CD14-positive monocyte (primary cell): ENCODE results near the gene CEP250. TPM values are rescaled to one million over a fixed set of nuclear protein-coding genes. Genes with fewer than 3 reads are reported as not detected.

Experiments used
- DNase-seq, 3 donors: peaks; one replicate each; pipeline ENCODE4 v3.0.0-alpha.2; 2011 to 2022
- H2AFZ ChIP-seq: 2 replicates; pipeline ENCODE4 v1.6.0; 2012; ENCODE audit warnings: mild to moderate bottlenecking, low read depth, low read length, inconsistent platforms; ENCODE audit not compliant: insufficient read depth, poor library complexity, severe bottlenecking
- H3K27ac ChIP-seq, 2 donors: 1 replicate in 1 of 2; 2 replicates in 1 of 2; pipeline ENCODE4 v1.5.1; 2012 to 2013; ENCODE audit warnings: low read length in 2 of 2, control low read depth in 1 of 2, inconsistent platforms in 1 of 2, low read depth in 1 of 2, mild to moderate bottlenecking in 1 of 2
- H3K27me3 ChIP-seq, 2 donors: one replicate each; pipeline versions ENCODE4 v1.6.0 to v1.6.1; 2011 to 2013; ENCODE audit warnings: low read length in 2 of 2; ENCODE audit not compliant: control insufficient read depth in 2 of 2, insufficient read depth in 2 of 2
- H3K36me3 ChIP-seq, 2 donors: replicated peaks in 1 of 2; 1 replicate in 1 of 2; 2 replicates in 1 of 2; pipeline versions ENCODE4 v1.5.1 to v1.6.1; 2012 to 2013; ENCODE audit warnings: low read length in 2 of 2, control low read depth in 1 of 2, inconsistent platforms in 1 of 2, mild to moderate bottlenecking in 1 of 2; ENCODE audit not compliant: insufficient read depth in 2 of 2, control insufficient read depth in 1 of 2
- H3K4me1 ChIP-seq, 2 donors: 1 replicate in 1 of 2; 2 replicates in 1 of 2; pipeline versions ENCODE4 v1.5.1 to v1.6.1; 2012 to 2013; ENCODE audit warnings: low read length in 2 of 2, control low read depth in 1 of 2, inconsistent platforms in 1 of 2, mild to moderate bottlenecking in 1 of 2, moderate library complexity in 1 of 2; ENCODE audit not compliant: insufficient read depth in 2 of 2, control insufficient read depth in 1 of 2
- H3K4me2 ChIP-seq: replicated peaks from 2 replicates; pipeline ENCODE3; 2012; ENCODE audit warnings: low read length, moderate library complexity, mild to moderate bottlenecking; ENCODE audit not compliant: poor library complexity, severe bottlenecking; ENCODE audit errors: extremely low read depth
- H3K4me3 ChIP-seq, 3 experiments: fragments of 200-600 bp in 1 of 3; sonication (generic) in 1 of 3; replicated peaks in 1 of 3; 1 replicate in 2 of 3; 2 replicates in 1 of 3; pipeline ENCODE4 v1.5.1; 2011 to 2013; ENCODE audit warnings: low read length in 3 of 3, mild to moderate bottlenecking in 3 of 3, control low read depth in 2 of 3, low read depth in 2 of 3, inconsistent platforms in 1 of 3, moderate library complexity in 1 of 3
- H3K79me2 ChIP-seq: 2 replicates; pipeline ENCODE4 v1.6.0; 2012; ENCODE audit warnings: mild to moderate bottlenecking, control low read depth, inconsistent platforms, low read length, moderate library complexity; ENCODE audit not compliant: insufficient read depth
- H3K9ac ChIP-seq: 2 replicates; pipeline ENCODE4 v1.6.0; 2017; ENCODE audit warnings: low read length, mild to moderate bottlenecking; ENCODE audit not compliant: insufficient read depth, poor library complexity, severe bottlenecking
- H3K9me3 ChIP-seq, 2 donors: replicated peaks in 1 of 2; 1 replicate in 1 of 2; 2 replicates in 1 of 2; pipeline versions ENCODE4 v1.5.1 to v1.6.1; 2012 to 2013; ENCODE audit warnings: low read length in 2 of 2, control low read depth in 1 of 2; ENCODE audit not compliant: control insufficient read depth in 1 of 2, insufficient read depth in 1 of 2
- H4K20me1 ChIP-seq: 2 replicates; pipeline ENCODE4 v1.6.0; 2012; ENCODE audit warnings: mild to moderate bottlenecking, low read length, control low read depth, moderate library complexity; ENCODE audit not compliant: insufficient read depth
- H3K27ac Mint-ChIP-seq, 7 donors: one replicate each; pipeline ENCODE4 v1.8.0; 2020; ENCODE audit warnings: mild to moderate bottlenecking in 7 of 7, mixed read lengths in 7 of 7, moderate library complexity in 6 of 7, inconsistent platforms in 2 of 7
- H3K27me3 Mint-ChIP-seq, 3 donors: one replicate each; pipeline ENCODE4 v1.8.0; 2021 to 2022; ENCODE audit warnings: low read depth in 3 of 3, mild to moderate bottlenecking in 3 of 3, mixed read lengths in 3 of 3, moderate library complexity in 3 of 3, inconsistent platforms in 1 of 3
- H3K36me3 Mint-ChIP-seq, 2 donors: one replicate each; pipeline ENCODE4 v1.8.0; 2020; ENCODE audit warnings: mixed read lengths in 2 of 2, inconsistent platforms in 1 of 2, mild to moderate bottlenecking in 1 of 2
- H3K4me1 Mint-ChIP-seq: one replicate; pipeline ENCODE4 v1.8.0; 2020; ENCODE audit warnings: mild to moderate bottlenecking, mixed read lengths
- H3K4me3 Mint-ChIP-seq, 2 donors: one replicate each; pipeline ENCODE4 v1.8.0; 2020; ENCODE audit warnings: mild to moderate bottlenecking in 2 of 2, mixed read lengths in 2 of 2, moderate library complexity in 1 of 2
- H3K9me3 Mint-ChIP-seq, 7 donors: one replicate each; pipeline ENCODE4 v1.8.0; 2020 to 2022; ENCODE audit warnings: mixed read lengths in 7 of 7, mild to moderate bottlenecking in 6 of 7, moderate library complexity in 6 of 7, inconsistent platforms in 2 of 7
- CTCF ChIP-seq: fragments of 200-600 bp; IDR thresholded peaks from one replicate; pipeline ENCODE4 v1.8.0; 2022; ENCODE audit warnings: antibody characterized with exemption, mild to moderate bottlenecking
- WGBS: methylation state at CpG from one replicate; pipeline ENCODE4 v1.1.5; 2013; ENCODE audit warnings: missing lambda C conversion rate; ENCODE audit not compliant: insufficient coverage; 5-methylcytosine and 5-hydroxymethylcytosine counted together
- intact Hi-C, 2 donors: fragments of 100-400 bp; cut with micrococcal nuclease; formaldehyde crosslinking; loops; one replicate each; pipeline versions ENCODE4 v1.15.0 to v1.15.1; 2023
- polyA plus RNA-seq, 3 donors: library from polyadenylated mRNA; depleted of rRNA in 1 of 3; unstranded in 2 of 3; stranded (reverse) in 1 of 3; fragments of 300-500 nt in 2 of 3; fragments of >200 nt in 1 of 3; fragmentation: Illumina TruSeq in 2 of 3; gene quantifications; 1 replicate in 2 of 3; 2 replicates in 1 of 3; pipeline ENCODE4 v1.2.3, GENCODE V29; 2012 to 2021

The CEP250 gene
- polyA plus RNA-seq, 3 donors: 0.81 to 5.9 (median 1.2) TPM

- H3K4me1 Mint-ChIP-seq: peaks cover 8% of the 10 kb centered on the region
Observed at GRCh38 chr20:35502352-35502751, 47.0 kb downstream of the CEP250 start.

GRCh38 chr20:35503281-35503680 is 47.9 kb downstream of the CEP250 start:
- Mint-ChIP-seq H3K27me3 (no peaks in the 10 kb centered on the region), H3K36me3 (peaks cover 91 to 94% of the 10 kb centered on the region in 2 donors), H3K4me3 (no peak overlapping the region), H3K4me1 (peaks cover 8% of the 10 kb centered on the region), H3K9me3 (peaks cover 0 to 2% (median 0%) of the 10 kb centered on the region in 7 donors), H3K27ac (peak overlapping the region in 2 of 7 donors; percentile 11 to 44)
- intact Hi-C loops: no loop called here
- no peaks in the 10 kb centered on the region for H3K9me3 ChIP-seq
- H3K27me3 ChIP-seq: no peaks in the 10 kb centered on the region
- H2AFZ ChIP-seq: no peak overlapping the region
- H4K20me1 ChIP-seq: no peaks in the 10 kb centered on the region
- H3K4me2 ChIP-seq: no peak overlapping the region
- no peaks in the 10 kb centered on the region for H3K79me2 ChIP-seq
- no peaks in the 10 kb centered on the region for H3K4me1 ChIP-seq
- no peak overlapping the region for H3K4me3 ChIP-seq
- no peak overlapping the region for H3K9ac ChIP-seq
- H3K36me3 ChIP-seq: peaks cover 87 to 100% of the 10 kb centered on the region in 2 donors
- 100% methylated on average over 10 of the region's 10 CpGs for WGBS
- no peak overlapping the region for H3K27ac ChIP-seq
- DNase-seq: no peak
- TF ChIP-seq CTCF: no peak

More at GRCh38 chr20:35502352-35502751, 47.0 kb downstream of the CEP250 start:
- H2AFZ ChIP-seq: no peak overlapping the region
- H3K4me1 ChIP-seq: no peaks in the 10 kb centered on the region
- H3K9ac ChIP-seq: no peak overlapping the region
- DNase-seq: peak; percentile 12 to 21 (median 14)
- Mint-ChIP-seq H3K9me3 (no peaks in the 10 kb centered on the region), H3K27me3 (no peaks in the 10 kb centered on the region), H3K36me3 (peaks cover 91 to 94% of the 10 kb centered on the region in 2 donors), H3K4me3 (no peak overlapping the region), H3K27ac (peak overlapping the region in 4 of 7 donors; percentile 34 to 79 (median 53))
- 25% methylated on average over 8 of the region's 8 CpGs for WGBS
- intact Hi-C loops: no loop called here
- H3K4me3 ChIP-seq: no peak overlapping the region
- TF ChIP-seq CTCF: no peak
- peak overlapping the region in 1 of 2 donors; percentile 21 for H3K27ac ChIP-seq
- H3K79me2 ChIP-seq: no peaks in the 10 kb centered on the region
- no peaks in the 10 kb centered on the region for H4K20me1 ChIP-seq
- peaks cover 87 to 100% of the 10 kb centered on the region in 2 donors for H3K36me3 ChIP-seq
- no peaks in the 10 kb centered on the region for H3K27me3 ChIP-seq
- no peak overlapping the region for H3K4me2 ChIP-seq
- no peaks in the 10 kb centered on the region for H3K9me3 ChIP-seq
